Measurements from ENCODE around the gene PRH1. TPM values are rescaled to one million over a fixed set of nuclear protein-coding genes. Genes with fewer than 3 reads are reported as not detected.

Gene PRH1
- 4.1 and 4.4 TPM in 2 replicates for total RNA-seq

GRCh38 chr12:10884086-10884725 lies at the start of gene PRH1:
TSS of gene PRH1 (minus strand) at chr12:10884255. CDS start at chr12:10884217, 38 bp downstream.

DNA sequence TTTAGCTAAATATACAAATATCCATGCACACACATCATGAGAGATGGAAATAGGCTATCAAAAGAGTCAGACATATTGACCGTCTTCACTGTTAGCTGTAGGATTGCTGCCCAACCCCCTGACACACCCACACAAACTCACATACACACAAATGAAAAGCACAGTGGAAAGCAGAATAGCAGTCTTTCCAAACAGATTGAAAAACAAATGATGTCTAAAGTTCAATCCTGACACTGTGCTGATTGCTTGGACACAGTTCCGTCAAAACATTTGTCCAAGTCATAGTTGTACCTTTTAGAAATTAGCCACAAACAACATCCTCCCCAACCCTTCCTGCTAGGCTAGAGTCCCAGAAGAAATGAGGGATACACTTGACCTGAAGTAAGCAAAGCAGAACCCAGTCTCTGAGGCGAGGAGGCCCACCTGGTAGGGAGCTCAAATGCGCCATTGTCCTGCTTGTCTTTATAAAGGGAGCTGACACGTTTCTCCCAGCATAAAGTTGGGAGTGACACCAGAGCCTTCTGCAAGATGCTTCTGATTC lies 44.8 kb upstream of the PRH1 start, which contains the start of gene PRH2:
TSS of gene PRH2 (plus strand) at position 491 of the 541 bp plus-strand sequence. CDS start at position 529, 38 bp downstream.

GRCh38 chr12:10909462-10909861 lies 25.4 kb upstream of the PRH1 start, which contains the start of gene TAS2R13:
TSS of gene TAS2R13 (minus strand) at chr12:10909562. CDS start at chr12:10909298, 264 bp downstream.

GRCh38 chr12:10849425-10849878 lies 34.6 kb downstream of the PRH1 start, which contains the start of gene PRR4:
TSS of gene PRR4 (minus strand) at chr12:10849475. CDS start at chr12:10849437, 38 bp downstream.

Other genes with a start within 250 kb of the PRH1 start
- 0.25 and 1.3 TPM in 2 replicates for gene STYK1, start 210.2 kb downstream of the PRH1 start, total RNA-seq
- 157 and 215 TPM in 2 replicates for gene YBX3, start 160.9 kb downstream of the PRH1 start, total RNA-seq
- gene TAS2R7, start 81.6 kb downstream of the PRH1 start, total RNA-seq: not detected in 2 replicates
- gene TAS2R8, start 77.0 kb downstream of the PRH1 start, total RNA-seq: not detected in 2 replicates
- not detected in 2 replicates for gene TAS2R9, start 74.1 kb downstream of the PRH1 start, total RNA-seq
- gene TAS2R10, start 57.9 kb downstream of the PRH1 start, total RNA-seq: 0.13 TPM in 1 of 2 replicates, not detected in the other
- gene PRR4, start 34.8 kb downstream of the PRH1 start, total RNA-seq: 0.76 TPM in 1 of 2 replicates, not detected in the other
- 0.38 TPM in 1 of 2 replicates, not detected in the other for gene TAS2R13, start 25.3 kb upstream of the PRH1 start, total RNA-seq
- not detected in 2 replicates for gene PRH2, start 45.0 kb upstream of the PRH1 start, total RNA-seq
- 0.16 and 2.2 TPM in 2 replicates for gene TAS2R14, start 55.0 kb upstream of the PRH1 start, total RNA-seq
- 0.38 and 0.98 TPM in 2 replicates for gene TAS2R50, start 102.7 kb upstream of the PRH1 start, total RNA-seq
- 0.49 and 0.51 TPM in 2 replicates for gene TAS2R20, start 114.0 kb upstream of the PRH1 start, total RNA-seq
- 2.7 TPM in 1 of 2 replicates, not detected in the other for gene TAS2R19, start 138.4 kb upstream of the PRH1 start, total RNA-seq
- 0.33 and 0.51 TPM in 2 replicates for gene TAS2R31, start 147.2 kb upstream of the PRH1 start, total RNA-seq
- gene TAS2R46, start 178.0 kb upstream of the PRH1 start, total RNA-seq: 0.38 TPM in 1 of 2 replicates, not detected in the other
- gene TAS2R43, start 208.1 kb upstream of the PRH1 start, total RNA-seq: 0.16 TPM in 1 of 2 replicates, not detected in the other